Measurements from ENCODE around the gene NPY.

NPY gene

GRCh38 chr7:24316340-24316739 is 32.4 kb downstream of the NPY start:
- DNase-seq (ENCODE audit: low spot score): no peak

GRCh38 chr7:24318326-24318725 is 34.3 kb downstream of the NPY start:
- peak; percentile 47 for DNase-seq (ENCODE audit: low spot score)

- no peak for DNase-seq (ENCODE audit: low spot score)
These were observed 35.2 kb downstream of the NPY start for GRCh38 chr7:24319209-24319608.

GRCh38 chr7:24323961-24324480 is 40.0 kb downstream of the NPY start:
- no peak for DNase-seq (ENCODE audit: low spot score)

GRCh38 chr7:24325708-24326107 is 41.7 kb downstream of the NPY start:
- DNase-seq (ENCODE audit: low spot score): no peak

- no peak for DNase-seq (ENCODE audit: low spot score)
These were observed 44.1 kb downstream of the NPY start for GRCh38 chr7:24328050-24328449.

GRCh38 chr7:24328894-24329293 is 44.9 kb downstream of the NPY start:
- DNase-seq (ENCODE audit: low spot score): no peak

GRCh38 chr7:24334012-24334411 is 50.0 kb downstream of the NPY start:
- no peak for DNase-seq (ENCODE audit: low spot score)

- no peak for DNase-seq (ENCODE audit: low spot score)
These were observed 50.6 kb downstream of the NPY start for GRCh38 chr7:24334627-24335026.

- no peak for DNase-seq (ENCODE audit: low spot score)
These were observed 52.5 kb downstream of the NPY start for GRCh38 chr7:24336461-24336860.

- DNase-seq (ENCODE audit: low spot score): peak; percentile 61
These were observed 53.2 kb downstream of the NPY start for GRCh38 chr7:24337180-24337579.

- no peak for DNase-seq (ENCODE audit: low spot score)
These were observed 55.6 kb downstream of the NPY start for GRCh38 chr7:24339575-24339974.

GRCh38 chr7:24340727-24341126 is 56.7 kb downstream of the NPY start:
- no peak for DNase-seq (ENCODE audit: low spot score)

Data from ecto neural progenitor cell (in vitro differentiated cells).